GM12878 (cell line): Measurements from ENCODE around the gene CYB5D1. TPM values are rescaled to one million over a fixed set of nuclear protein-coding genes. Genes with fewer than 3 reads are reported as not detected.

Experiments
- ATAC-seq: fragments of 200-7000 bp; cut with Tn5 transposase; 3 replicates; pipeline ENCODE4 v1.9.1; 2020; ENCODE audit warnings: mild to moderate bottlenecking, moderate library complexity
- BruUV-seq: library from RNA; stranded (reverse); fragments of 400-500 nt; replicated peaks from 2 replicates; lab custom pipeline; 2021; lab: Mats Ljungman, UMichigan
- CTCF ChIA-PET: fragments of 300-600 bp; sonication (Branson Sonifier 250); formaldehyde crosslinking; extraction: SDS; loops from one replicate; lab custom pipeline; 2021; ENCODE audit warnings: inconsistent platforms; lab: Yijun Ruan, JAX
- POLR2A ChIA-PET: fragments of 350-600 bp; formaldehyde crosslinking; extraction: SDS; loops from one replicate; lab custom pipeline; 2021; ENCODE audit warnings: inconsistent platforms; lab: Charles Lee
- RAD21 ChIA-PET: fragments of 300-600 bp; sonication (Branson Sonifier 250); formaldehyde crosslinking; loops from one replicate; lab custom pipeline; 2023; ENCODE audit warnings: antibody characterized with exemption; ENCODE audit not compliant: unreplicated experiment; lab: Charles Lee
- SMC1A ChIA-PET: fragments of 300-600 bp; sonication (Branson Sonifier 250); formaldehyde crosslinking; loops from one replicate; lab custom pipeline; 2023; ENCODE audit not compliant: unreplicated experiment, uncharacterized antibody; lab: Charles Lee
- DNase-seq: peaks from one replicate; pipeline ENCODE4 v3.0.0-alpha.2; 2011; ENCODE audit warnings: low read depth, low spot score
- FAIRE-seq: peaks from 3 replicates; lab custom pipeline; 2011; peaks lifted over from hg19 to GRCh38; lab: Jason Lieb, UNC
- H2AFZ ChIP-seq: 2 replicates; pipeline ENCODE4 v1.6.0; 2011; ENCODE audit warnings: low read depth, low read length, control low read depth; ENCODE audit not compliant: control insufficient read depth
- H3K27ac ChIP-seq: 2 replicates; pipeline ENCODE4 v1.5.1; 2011; ENCODE audit warnings: control low read depth; ENCODE audit not compliant: control insufficient read depth, insufficient read depth
- H3K27me3 ChIP-seq, 2 experiments: replicated peaks in 1 of 2; 2 replicates each; pipeline versions ENCODE4 v1.6.0 to v1.6.1; 2011; ENCODE audit warnings: low read length in 1 of 2; ENCODE audit not compliant: control insufficient read depth in 2 of 2, insufficient read depth in 2 of 2
- H3K36me3 ChIP-seq, 2 experiments: 2 replicates each; pipeline ENCODE4 v1.5.1; 2011; ENCODE audit warnings: low read length in 1 of 2; ENCODE audit not compliant: control insufficient read depth in 2 of 2, insufficient read depth in 2 of 2
- H3K4me1 ChIP-seq: 2 replicates; pipeline ENCODE4 v1.6.1; 2011; ENCODE audit warnings: mild to moderate bottlenecking, low read length, moderate library complexity, mixed read lengths; ENCODE audit not compliant: control insufficient read depth, insufficient read depth
- H3K4me2 ChIP-seq: 2 replicates; pipeline ENCODE4 v1.6.0; 2011; ENCODE audit warnings: control low read depth; ENCODE audit not compliant: control insufficient read depth, insufficient read depth
- H3K4me3 ChIP-seq: fragments of 200-600 bp; sonication (generic); 2 replicates; pipeline ENCODE4 v1.5.1; 2016
- H3K79me2 ChIP-seq: 2 replicates; pipeline ENCODE4 v1.6.0; 2011; ENCODE audit warnings: low read length; ENCODE audit not compliant: control insufficient read depth, insufficient read depth
- H3K9ac ChIP-seq: 2 replicates; pipeline ENCODE4 v1.8.0; 2011; ENCODE audit warnings: low read length, control low read depth, mixed read lengths; ENCODE audit not compliant: control insufficient read depth, insufficient read depth
- H3K9me3 ChIP-seq: replicated peaks from 3 replicates; pipeline ENCODE4 v1.5.1; 2011; ENCODE audit warnings: mild to moderate bottlenecking, low read length; ENCODE audit not compliant: control insufficient read depth, insufficient read depth
- H4K20me1 ChIP-seq: 2 replicates; pipeline ENCODE4 v1.6.0; 2011; ENCODE audit not compliant: control insufficient read depth, insufficient read depth
- CBX3 ChIP-seq: fragments of 200-600 bp; sonication (generic); IDR thresholded peaks from 2 replicates; pipeline ENCODE4 v1.6.1; 2016; ENCODE audit warnings: low read depth, borderline replicate concordance
- PAX8 ChIP-seq: fragments of 450-650 bp; IDR thresholded peaks from 2 replicates; pipeline ENCODE4 v1.6.1; 2017; ENCODE audit warnings: mild to moderate bottlenecking, moderate library complexity
- SP1 ChIP-seq: IDR thresholded peaks from one replicate; pipeline ENCODE4 v1.6.1; 2011; ENCODE audit warnings: low read depth, low read length
- SPI1 ChIP-seq: IDR thresholded peaks from 2 replicates; pipeline ENCODE4 v1.6.1; 2011; ENCODE audit warnings: low read depth, mild to moderate bottlenecking, low read length, moderate library complexity, borderline replicate concordance; ENCODE audit not compliant: insufficient read depth
- TARDBP ChIP-seq: IDR thresholded peaks from 2 replicates; pipeline ENCODE4 v1.6.1; 2016; ENCODE audit warnings: borderline replicate concordance
- whole genome bisulfite sequencing: methylation state at CpG from one replicate; pipeline ENCODE4 v1.1.6; 2016; ENCODE audit warnings: low lambda C conversion rate; ENCODE audit not compliant: insufficient replicate concordance, insufficient coverage; ENCODE audit errors: missing lambda C conversion rate; 5-methylcytosine and 5-hydroxymethylcytosine counted together
- in situ Hi-C: fragments of 300-500 bp; cut with MboI; formaldehyde crosslinking; loops from 9 replicates; pipeline ENCODE4 v1.14.3; 2018; ENCODE audit warnings: mixed read lengths
- intact Hi-C: fragments of 100-400 bp; cut with micrococcal nuclease; formaldehyde crosslinking; loops from one replicate; pipeline ENCODE4 v1.14.2; 2022; ENCODE audit not compliant: unreplicated experiment
- polyA plus RNA-seq, 11 experiments: library from polyadenylated mRNA; depleted of rRNA in 4 of 11; unstranded in 6 of 11; stranded (reverse) in 5 of 11; fragments of >200 nt; fragmentation: Nextera tagmentation in 4 of 11; fragmentation: Illumina TruSeq in 1 of 11; extraction: Ambion mirVana in 4 of 11; extraction: Trizol in 1 of 11; gene quantifications; 1 replicate in 1 of 11; 2 replicates in 10 of 11; pipeline versions ENCODE4 v1.2.1 to v1.2.3, GENCODE V29; 2011 to 2016; ENCODE audit warnings: inconsistent platforms in 2 of 11, missing spikeins in 2 of 11, low read depth in 1 of 11
- total RNA-seq, 4 experiments: library from RNA; depleted of rRNA in 3 of 4; stranded (reverse); fragments of >200 nt in 3 of 4; fragmentation: Illumina TruSeq in 1 of 4; extraction: Trizol in 1 of 4; gene quantifications; 2 replicates each; pipeline versions ENCODE4 v1.2.1 to v1.2.3, GENCODE V29; 2013 to 2021
- TF ChIP-seq, protein P1 (sequence below): fragments of 150-350 bp; IDR thresholded peaks from 2 replicates; pipeline ENCODE4 v1.6.1; 2016; ENCODE audit warnings: low read depth, low read length
- TF ChIP-seq, protein P2 (sequence below): IDR thresholded peaks from 2 replicates; pipeline ENCODE4 v1.6.1; 2011; ENCODE audit warnings: borderline replicate concordance, low read depth, mild to moderate bottlenecking, moderate library complexity, low read length; ENCODE audit not compliant: insufficient read depth, poor library complexity, severe bottlenecking
- TF ChIP-seq, protein P3 (sequence below): fragments of 150-350 bp; IDR thresholded peaks from 2 replicates; pipeline ENCODE4 v1.6.1; 2014; ENCODE audit warnings: mild to moderate bottlenecking, low read depth, low read length

CYB5D1 gene
- total and polyA plus RNA-seq, 10 of the 15 experiments (the other 5 are each of a cell fraction or from before 2014, with no cell fraction given): 1.6 to 8.7 (median 6.4) TPM

DNA sequence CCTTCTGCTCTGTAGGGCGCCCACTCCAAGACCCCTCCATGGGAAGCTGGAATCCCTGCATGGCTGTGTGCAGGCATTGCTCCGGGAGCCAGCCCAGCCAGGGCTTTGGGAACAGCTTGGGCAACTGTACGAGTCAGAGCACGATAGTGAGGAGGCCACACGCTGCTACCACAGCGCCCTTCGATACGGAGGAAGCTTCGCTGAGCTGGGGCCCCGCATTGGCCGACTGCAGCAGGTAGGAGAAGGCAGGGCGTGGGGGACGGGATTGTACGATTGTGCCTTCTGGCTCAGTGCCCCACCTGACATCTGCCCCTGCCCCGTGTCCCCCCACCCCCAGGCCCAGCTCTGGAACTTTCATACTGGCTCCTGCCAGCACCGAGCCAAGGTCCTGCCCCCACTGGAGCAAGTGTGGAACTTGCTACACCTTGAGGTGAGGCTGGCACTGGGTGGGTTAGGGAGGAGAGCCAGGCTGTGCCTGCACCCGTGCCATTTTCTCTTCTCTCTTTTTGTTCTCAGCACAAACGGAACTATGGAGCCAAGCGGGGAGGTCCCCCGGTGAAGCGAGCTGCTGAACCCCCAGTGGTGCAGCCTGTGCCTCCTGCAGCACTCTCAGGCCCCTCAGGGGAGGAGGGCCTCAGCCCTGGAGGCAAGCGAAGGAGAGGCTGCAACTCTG, 11.6 kb upstream of the CYB5D1 start (continued):
- TF ChIP-seq, protein P1, sequence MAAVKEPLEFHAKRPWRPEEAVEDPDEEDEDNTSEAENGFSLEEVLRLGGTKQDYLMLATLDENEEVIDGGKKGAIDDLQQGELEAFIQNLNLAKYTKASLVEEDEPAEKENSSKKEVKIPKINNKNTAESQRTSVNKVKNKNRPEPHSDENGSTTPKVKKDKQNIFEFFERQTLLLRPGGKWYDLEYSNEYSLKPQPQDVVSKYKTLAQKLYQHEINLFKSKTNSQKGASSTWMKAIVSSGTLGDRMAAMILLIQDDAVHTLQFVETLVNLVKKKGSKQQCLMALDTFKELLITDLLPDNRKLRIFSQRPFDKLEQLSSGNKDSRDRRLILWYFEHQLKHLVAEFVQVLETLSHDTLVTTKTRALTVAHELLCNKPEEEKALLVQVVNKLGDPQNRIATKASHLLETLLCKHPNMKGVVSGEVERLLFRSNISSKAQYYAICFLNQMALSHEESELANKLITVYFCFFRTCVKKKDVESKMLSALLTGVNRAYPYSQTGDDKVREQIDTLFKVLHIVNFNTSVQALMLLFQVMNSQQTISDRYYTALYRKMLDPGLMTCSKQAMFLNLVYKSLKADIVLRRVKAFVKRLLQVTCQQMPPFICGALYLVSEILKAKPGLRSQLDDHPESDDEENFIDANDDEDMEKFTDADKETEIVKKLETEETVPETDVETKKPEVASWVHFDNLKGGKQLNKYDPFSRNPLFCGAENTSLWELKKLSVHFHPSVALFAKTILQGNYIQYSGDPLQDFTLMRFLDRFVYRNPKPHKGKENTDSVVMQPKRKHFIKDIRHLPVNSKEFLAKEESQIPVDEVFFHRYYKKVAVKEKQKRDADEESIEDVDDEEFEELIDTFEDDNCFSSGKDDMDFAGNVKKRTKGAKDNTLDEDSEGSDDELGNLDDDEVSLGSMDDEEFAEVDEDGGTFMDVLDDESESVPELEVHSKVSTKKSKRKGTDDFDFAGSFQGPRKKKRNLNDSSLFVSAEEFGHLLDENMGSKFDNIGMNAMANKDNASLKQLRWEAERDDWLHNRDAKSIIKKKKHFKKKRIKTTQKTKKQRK: no peak
- TF ChIP-seq, protein P2, sequence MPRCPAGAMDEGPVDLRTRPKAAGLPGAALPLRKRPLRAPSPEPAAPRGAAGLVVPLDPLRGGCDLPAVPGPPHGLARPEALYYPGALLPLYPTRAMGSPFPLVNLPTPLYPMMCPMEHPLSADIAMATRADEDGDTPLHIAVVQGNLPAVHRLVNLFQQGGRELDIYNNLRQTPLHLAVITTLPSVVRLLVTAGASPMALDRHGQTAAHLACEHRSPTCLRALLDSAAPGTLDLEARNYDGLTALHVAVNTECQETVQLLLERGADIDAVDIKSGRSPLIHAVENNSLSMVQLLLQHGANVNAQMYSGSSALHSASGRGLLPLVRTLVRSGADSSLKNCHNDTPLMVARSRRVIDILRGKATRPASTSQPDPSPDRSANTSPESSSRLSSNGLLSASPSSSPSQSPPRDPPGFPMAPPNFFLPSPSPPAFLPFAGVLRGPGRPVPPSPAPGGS: no peak

DNA sequence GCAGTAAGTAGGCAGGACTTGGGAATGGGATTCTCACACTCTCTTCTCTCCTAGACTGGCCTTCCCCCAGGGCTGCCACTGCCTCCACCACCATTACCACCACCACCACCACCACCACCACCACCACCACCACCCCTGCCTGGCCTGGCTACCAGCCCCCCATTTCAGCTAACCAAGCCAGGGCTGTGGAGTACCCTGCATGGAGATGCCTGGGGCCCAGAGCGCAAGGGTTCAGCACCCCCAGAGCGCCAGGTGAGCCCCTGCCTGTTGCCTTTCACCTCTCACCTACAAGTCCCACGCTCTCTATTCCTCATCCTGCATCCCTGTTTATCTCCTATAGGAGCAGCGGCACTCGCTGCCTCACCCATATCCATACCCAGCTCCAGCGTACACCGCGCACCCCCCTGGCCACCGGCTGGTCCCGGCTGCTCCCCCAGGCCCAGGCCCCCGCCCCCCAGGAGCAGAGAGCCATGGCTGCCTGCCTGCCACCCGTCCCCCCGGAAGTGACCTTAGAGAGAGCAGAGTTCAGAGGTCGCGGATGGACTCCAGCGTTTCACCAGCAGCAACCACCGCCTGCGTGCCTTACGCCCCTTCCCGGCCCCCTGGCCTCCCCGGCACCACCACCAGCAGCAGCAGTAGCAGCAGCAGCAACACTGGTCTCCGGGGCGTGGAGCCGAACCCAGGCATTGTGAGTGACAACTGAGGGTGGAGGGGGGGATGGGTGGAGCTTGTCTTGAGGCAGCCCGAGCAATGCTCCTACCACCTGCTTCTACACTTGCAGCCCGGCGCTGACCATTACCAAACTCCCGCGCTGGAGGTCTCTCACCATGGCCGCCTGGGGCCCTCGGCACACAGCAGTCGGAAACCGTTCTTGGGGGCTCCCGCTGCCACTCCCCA, 10.8 kb upstream of the CYB5D1 start:
- H3K36me3 ChIP-seq: peaks cover 0 to 24% of the 10 kb centered on the region in 2 experiments; a peak in 3 of 4 replicates
- ChIA-PET CTCF (interaction anchor here (5.7 kb wide), 1 partner anchor 13 kb away, joined by 57 read pairs; the partner anchor contains the start of gene KDM6B), POLR2A (no interaction called here), RAD21 (no interaction called here), SMC1A (no interaction called here)
- H3K4me2 ChIP-seq: no peak overlapping the region
- no peak overlapping the region for H3K27ac ChIP-seq
- peaks cover 22% of the 10 kb centered on the region for H3K4me1 ChIP-seq
- no peak overlapping the region for H3K4me3 ChIP-seq
- H2AFZ ChIP-seq: no peak overlapping the region
- H3K79me2 ChIP-seq: peaks cover 28% of the 10 kb centered on the region
- FAIRE-seq (no peak), DNase-seq (no peak)
- intact Hi-C loops (no loop called here), in situ Hi-C loops (no loop called here)
- H4K20me1 ChIP-seq: no peaks in the 10 kb centered on the region; the same call in 1 of the 2 replicates
- WGBS: 91% methylated on average over 23 of the region's 34 CpGs
- no peak overlapping the region for H3K9ac ChIP-seq
- no TSS peak for BruUV-seq
- TF ChIP-seq TARDBP: no peak
- no peak for TF ChIP-seq CBX3
- no peak for TF ChIP-seq SPI1
- no peak for TF ChIP-seq PAX8
- no peak for TF ChIP-seq SP1
- TF ChIP-seq, protein P3, sequence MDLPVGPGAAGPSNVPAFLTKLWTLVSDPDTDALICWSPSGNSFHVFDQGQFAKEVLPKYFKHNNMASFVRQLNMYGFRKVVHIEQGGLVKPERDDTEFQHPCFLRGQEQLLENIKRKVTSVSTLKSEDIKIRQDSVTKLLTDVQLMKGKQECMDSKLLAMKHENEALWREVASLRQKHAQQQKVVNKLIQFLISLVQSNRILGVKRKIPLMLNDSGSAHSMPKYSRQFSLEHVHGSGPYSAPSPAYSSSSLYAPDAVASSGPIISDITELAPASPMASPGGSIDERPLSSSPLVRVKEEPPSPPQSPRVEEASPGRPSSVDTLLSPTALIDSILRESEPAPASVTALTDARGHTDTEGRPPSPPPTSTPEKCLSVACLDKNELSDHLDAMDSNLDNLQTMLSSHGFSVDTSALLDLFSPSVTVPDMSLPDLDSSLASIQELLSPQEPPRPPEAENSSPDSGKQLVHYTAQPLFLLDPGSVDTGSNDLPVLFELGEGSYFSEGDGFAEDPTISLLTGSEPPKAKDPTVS: no peak
- TF ChIP-seq, all 136 proteins: peak for 0
- H3K9me3 ChIP-seq: no peaks in the 10 kb centered on the region
- ATAC-seq: no peak
- no peaks in the 10 kb centered on the region for H3K27me3 ChIP-seq
